H1 (cell line): ENCODE data around the gene TGFB3. TPM values are rescaled to one million over a fixed set of nuclear protein-coding genes. Genes with fewer than 3 reads are reported as not detected.

Experiments
- CTCF ChIA-PET: fragments of 300-600 bp; sonication (Branson Sonifier 250); formaldehyde crosslinking; loops from one replicate; lab custom pipeline; 2021; ENCODE audit not compliant: partially characterized antibody; lab: Charles Lee
- POLR2A ChIA-PET: fragments of 300-600 bp; sonication (Branson Sonifier 250); formaldehyde crosslinking; loops from one replicate; lab custom pipeline; 2021; ENCODE audit warnings: inconsistent platforms; ENCODE audit not compliant: partially characterized antibody; lab: Charles Lee
- DNase-seq, 2 experiments: peaks; one replicate each; pipeline versions ENCODE4 v3.0.0 to v3.0.0-alpha.2; 2010 to 2022; ENCODE audit warnings: low spot score in 2 of 2, low read depth in 1 of 2, mixed read lengths in 1 of 2
- FAIRE-seq: peaks from 2 replicates; lab custom pipeline; 2011; peaks lifted over from hg19 to GRCh38; lab: Jason Lieb, UNC
- H2AFZ ChIP-seq: 2 replicates; pipeline ENCODE4 v1.8.1; 2012; ENCODE audit warnings: low read length, inconsistent platforms
- H2AK5ac ChIP-seq: 2 replicates; pipeline ENCODE4 v1.6.1; 2013; ENCODE audit warnings: low read depth, low read length
- H2BK120ac ChIP-seq: replicated peaks from 2 replicates; pipeline ENCODE3; 2013; ENCODE audit warnings: low read depth, low read length, inconsistent platforms
- H2BK12ac ChIP-seq: 2 replicates; pipeline ENCODE4 v1.6.1; 2013; ENCODE audit warnings: low read depth, low read length
- H2BK15ac ChIP-seq: 2 replicates; pipeline ENCODE4 v1.6.1; 2013; ENCODE audit warnings: low read length
- H2BK20ac ChIP-seq: 2 replicates; pipeline ENCODE4 v1.6.1; 2013; ENCODE audit warnings: low read length
- H2BK5ac ChIP-seq: 2 replicates; pipeline ENCODE4 v1.6.1; 2013; ENCODE audit warnings: low read depth, low read length
- H3K14ac ChIP-seq: 2 replicates; pipeline ENCODE4 v1.6.1; 2013; ENCODE audit warnings: inconsistent platforms; ENCODE audit not compliant: insufficient read length
- H3K18ac ChIP-seq: 2 replicates; pipeline ENCODE4 v1.6.1; 2013; ENCODE audit warnings: low read length; ENCODE audit errors: extremely low read depth
- H3K23ac ChIP-seq: 2 replicates; pipeline ENCODE4 v1.6.1; 2013; ENCODE audit warnings: inconsistent platforms; ENCODE audit not compliant: insufficient read length
- H3K23me2 ChIP-seq: 2 replicates; pipeline ENCODE4 v1.6.1; 2013; ENCODE audit warnings: low read depth, low read length
- H3K27ac ChIP-seq: 2 replicates; pipeline ENCODE4 v1.6.1; 2011; ENCODE audit warnings: low read depth, low read length, inconsistent platforms
- H3K27me3 ChIP-seq, 4 experiments: replicated peaks in 1 of 4; 1 replicate in 1 of 4; 2 replicates in 3 of 4; pipeline versions ENCODE4 v1.6.1 to v1.8.1; 2011 to 2013; ENCODE audit warnings: low read length in 3 of 4, mild to moderate bottlenecking in 3 of 4, inconsistent platforms in 2 of 4, mixed read lengths in 2 of 4, moderate library complexity in 1 of 4; ENCODE audit not compliant: control insufficient read depth in 3 of 4, insufficient read depth in 3 of 4; ENCODE audit errors: extremely low read depth in 1 of 4
- H3K36me3 ChIP-seq, 4 experiments: 2 replicates each; pipeline versions ENCODE4 v1.6.1 to v1.8.1; 2011 to 2013; ENCODE audit warnings: mild to moderate bottlenecking in 4 of 4, low read length in 3 of 4, moderate library complexity in 2 of 4, control low read depth in 1 of 4, inconsistent platforms in 1 of 4; ENCODE audit not compliant: insufficient read depth in 4 of 4, control insufficient read depth in 2 of 4
- H3K4ac ChIP-seq: replicated peaks from 2 replicates; pipeline ENCODE3; 2013; ENCODE audit warnings: low read length, low read depth, mixed read lengths, inconsistent platforms; ENCODE audit not compliant: insufficient read length
- H3K4me1 ChIP-seq, 4 experiments: replicated peaks in 1 of 4; 1 replicate in 1 of 4; 2 replicates in 3 of 4; pipeline versions ENCODE4 v1.6.1 to v1.8.1; 2011 to 2013; ENCODE audit warnings: low read length in 3 of 4, inconsistent platforms in 2 of 4, mixed read lengths in 1 of 4; ENCODE audit not compliant: insufficient read depth in 4 of 4, control insufficient read depth in 3 of 4
- H3K4me2 ChIP-seq, 2 experiments: 2 replicates each; pipeline versions ENCODE4 v1.6.1 to v1.8.1; 2011 to 2013; ENCODE audit warnings: low read depth in 2 of 2, low read length in 2 of 2, control low read depth in 1 of 2, inconsistent platforms in 1 of 2, mild to moderate bottlenecking in 1 of 2; ENCODE audit not compliant: insufficient read depth in 1 of 2
- H3K4me3 ChIP-seq, 4 experiments: fragments of 200-600, 300-600 bp in 1 of 4; sonication (generic), shearing (Covaris generic), sonication (Bioruptor Twin) in 1 of 4; 2 replicates each; pipeline versions ENCODE4 v1.5.1 to v1.8.1; 2011 to 2016; ENCODE audit warnings: low read length in 4 of 4, low read depth in 3 of 4, control low read depth in 2 of 4, inconsistent platforms in 2 of 4, mild to moderate bottlenecking in 2 of 4, mixed read lengths in 1 of 4, moderate library complexity in 1 of 4; ENCODE audit not compliant: insufficient read depth in 2 of 4; ENCODE audit errors: extremely low read depth in 1 of 4
- H3K56ac ChIP-seq: replicated peaks from 2 replicates; pipeline ENCODE3; 2013; ENCODE audit warnings: low read depth, mild to moderate bottlenecking, mixed read lengths, low read length, inconsistent platforms; ENCODE audit not compliant: insufficient read length
- H3K79me1 ChIP-seq: 2 replicates; pipeline ENCODE4 v1.6.1; 2013; ENCODE audit warnings: low read depth, low read length, control low read depth
- H3K79me2 ChIP-seq, 2 experiments: 2 replicates each; pipeline versions ENCODE4 v1.6.1 to v1.8.1; 2012 to 2013; ENCODE audit warnings: low read length in 2 of 2, mild to moderate bottlenecking in 2 of 2, inconsistent platforms in 1 of 2; ENCODE audit not compliant: insufficient read depth in 2 of 2, control insufficient read depth in 1 of 2
- H3K9ac ChIP-seq, 4 experiments: replicated peaks in 1 of 4; 1 replicate in 1 of 4; 2 replicates in 3 of 4; pipeline versions ENCODE4 v1.6.1 to v1.8.1; 2011 to 2013; ENCODE audit warnings: low read depth in 3 of 4, low read length in 3 of 4, control low read depth in 2 of 4, mild to moderate bottlenecking in 2 of 4, moderate library complexity in 2 of 4, inconsistent platforms in 1 of 4; ENCODE audit errors: extremely low read depth in 1 of 4
- H3K9me3 ChIP-seq, 2 experiments: 2 replicates each; pipeline versions ENCODE4 v1.6.1 to v1.8.1; 2012 to 2013; ENCODE audit warnings: mild to moderate bottlenecking in 2 of 2, moderate library complexity in 2 of 2, control low read depth in 1 of 2, inconsistent platforms in 1 of 2, low read depth in 1 of 2, low read length in 1 of 2, mixed read lengths in 1 of 2; ENCODE audit not compliant: insufficient read depth in 2 of 2
- H4K20me1 ChIP-seq, 2 experiments: replicated peaks in 1 of 2; 2 replicates each; pipeline versions ENCODE3 to v1.8.1; 2011 to 2013; ENCODE audit warnings: inconsistent platforms in 2 of 2, low read length in 2 of 2, mild to moderate bottlenecking in 1 of 2; ENCODE audit not compliant: insufficient read depth in 2 of 2, control insufficient read depth in 1 of 2
- H4K5ac ChIP-seq: 2 replicates; pipeline ENCODE4 v1.6.1; 2013; ENCODE audit warnings: low read length, low read depth, mixed read lengths, inconsistent platforms; ENCODE audit not compliant: insufficient read length
- H4K8ac ChIP-seq: 2 replicates; pipeline ENCODE4 v1.8.0; 2013; ENCODE audit warnings: mild to moderate bottlenecking, moderate library complexity, low read length, inconsistent platforms; ENCODE audit not compliant: insufficient read depth; ENCODE audit errors: extremely low read depth
- H4K91ac ChIP-seq: replicated peaks from 2 replicates; pipeline ENCODE3; 2013; ENCODE audit warnings: low read length, mixed read lengths, inconsistent platforms; ENCODE audit not compliant: insufficient read length
- CBX5 ChIP-seq: fragments of 300-800, 300-1000 bp; sonication (generic); IDR thresholded peaks from 2 replicates; pipeline ENCODE4 v1.7.1; 2016; ENCODE audit warnings: antibody characterized with exemption, low read length, low read depth
- CHD1 ChIP-seq: IDR thresholded peaks from 2 replicates; pipeline ENCODE4 v1.6.1; 2012; ENCODE audit warnings: low read depth, low read length, improper control_type of control experiment
- EP300 ChIP-seq, 2 experiments: IDR thresholded peaks; 1 replicate in 1 of 2; 2 replicates in 1 of 2; pipeline ENCODE4 v1.6.1; 2011 to 2012; ENCODE audit warnings: low read depth in 2 of 2, low read length in 2 of 2, mild to moderate bottlenecking in 2 of 2, borderline replicate concordance in 1 of 2, inconsistent platforms in 1 of 2, moderate library complexity in 1 of 2
- HDAC2 ChIP-seq, 2 experiments: fragments of 300-600 bp in 1 of 2; sonication (generic) in 1 of 2; IDR thresholded peaks; 2 replicates each; pipeline ENCODE4 v1.6.1; 2011 to 2012; ENCODE audit warnings: low read depth in 2 of 2, low read length in 2 of 2, mild to moderate bottlenecking in 2 of 2, moderate library complexity in 2 of 2, borderline replicate concordance in 1 of 2, inconsistent platforms in 1 of 2
- JUND ChIP-seq: IDR thresholded peaks from 2 replicates; pipeline ENCODE4 v1.6.1; 2011; ENCODE audit warnings: mild to moderate bottlenecking, improper control_type of control experiment, low read length
- NANOG ChIP-seq: IDR thresholded peaks from 2 replicates; pipeline ENCODE4 v1.6.1; 2011; ENCODE audit warnings: low read length, low read depth, mild to moderate bottlenecking, inconsistent platforms; ENCODE audit not compliant: insufficient read depth, poor library complexity, severe bottlenecking
- POLR2A ChIP-seq, 2 experiments: IDR thresholded peaks; 1 replicate in 1 of 2; 2 replicates in 1 of 2; pipeline ENCODE4 v1.6.1; 2011; ENCODE audit warnings: low read depth in 2 of 2, low read length in 2 of 2, mild to moderate bottlenecking in 2 of 2; ENCODE audit errors: control extremely low read depth in 1 of 2
- SAP30 ChIP-seq: fragments of 300-600 bp; sonication (generic); IDR thresholded peaks from 2 replicates; pipeline ENCODE4 v1.7.1; 2012; ENCODE audit warnings: low read length, moderate library complexity, mild to moderate bottlenecking, inconsistent platforms; ENCODE audit not compliant: insufficient read depth, insufficient replicate concordance
- SIRT6 ChIP-seq: IDR thresholded peaks from one replicate; pipeline ENCODE4 v1.7.1; 2012; ENCODE audit warnings: low read length, inconsistent platforms
- SRF ChIP-seq: IDR thresholded peaks from 2 replicates; pipeline ENCODE4 v1.6.1; 2011; ENCODE audit warnings: mild to moderate bottlenecking, low read depth, low read length, moderate library complexity
- TAF7 ChIP-seq: optimal IDR thresholded peaks from 2 replicates; pipeline ENCODE3; 2011; ENCODE audit warnings: low read depth, mild to moderate bottlenecking, inconsistent platforms, low read length, moderate library complexity, borderline replicate concordance
- WGBS, 2 experiments: shearing (Covaris generic) in 1 of 2; methylation state at CpG; one replicate each; pipeline versions ENCODE4 v1.1.6 to v1.1.7; 2013 to 2015; ENCODE audit warnings: low lambda C conversion rate in 2 of 2, mixed read lengths in 2 of 2, inconsistent platforms in 1 of 2, low coverage in 1 of 2, missing lambda C conversion rate in 1 of 2; ENCODE audit not compliant: insufficient replicate concordance in 2 of 2, insufficient coverage in 1 of 2, insufficient read length in 1 of 2; ENCODE audit errors: extremely low coverage in 1 of 2, missing lambda C conversion rate in 1 of 2; 5-methylcytosine and 5-hydroxymethylcytosine counted together
- polyA plus RNA-seq, 7 experiments: library from polyadenylated mRNA; depleted of rRNA in 3 of 7; stranded (reverse) in 5 of 7; unstranded in 2 of 7; fragments of >200 nt in 5 of 7; fragments of 200-250 nt in 2 of 7; gene quantifications; 1 replicate in 5 of 7; 2 replicates in 1 of 7; 4 replicates in 1 of 7; pipeline versions ENCODE4 v1.2.1 to v1.2.3, GENCODE V29; 2011 to 2013; ENCODE audit warnings: missing spikeins in 2 of 7, mixed read lengths in 2 of 7
- total RNA-seq: library from RNA; stranded (reverse); fragmentation: NEBNext Ultra II Directional; extraction: Animal tissue kit (Norgen Biotek cat#: 25700); gene quantifications from 2 replicates; pipeline ENCODE4 v1.2.1, GENCODE V29; 2021

The TGFB3 gene
- total and polyA plus RNA-seq, 2 of the 8 experiments (the other 6 are each of a cell fraction or from before 2014, with no cell fraction given) = 0.65 to 0.86 TPM

DNA sequence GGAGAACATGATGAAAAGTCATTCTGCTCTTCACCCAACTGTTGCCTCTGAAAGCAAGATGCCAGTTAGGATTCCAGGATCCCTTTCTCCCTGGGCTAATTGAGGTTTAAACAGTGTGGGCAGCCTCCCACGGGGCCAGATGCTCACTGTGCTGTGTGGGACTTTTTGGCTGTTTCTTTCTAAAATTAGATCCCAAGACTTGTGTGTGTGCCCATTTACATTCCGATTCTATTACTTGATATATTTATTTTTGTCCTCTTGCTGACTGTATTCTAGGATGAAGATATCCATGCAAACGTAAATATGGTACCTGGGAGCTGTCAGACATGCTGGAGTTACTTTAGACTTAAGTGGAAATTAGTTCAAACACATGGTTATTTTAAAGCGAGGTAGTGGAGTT, 10.0 kb upstream of the TGFB3 start:
- no peak overlapping the region for H3K18ac ChIP-seq
- no peak overlapping the region for H2AFZ ChIP-seq
- H3K23me2 ChIP-seq = no peaks in the 10 kb centered on the region
- no peak overlapping the region for H4K5ac ChIP-seq
- H3K14ac ChIP-seq = no peak overlapping the region
- H4K20me1 ChIP-seq = no peaks in the 10 kb centered on the region
- no peaks in the 10 kb centered on the region for H3K9me3 ChIP-seq
- H2BK120ac ChIP-seq = no peak overlapping the region
- no peaks in the 10 kb centered on the region for H3K27me3 ChIP-seq
- no peaks in the 10 kb centered on the region for H3K79me1 ChIP-seq
- no peak overlapping the region for H3K23ac ChIP-seq
- no peak overlapping the region for H3K56ac ChIP-seq
- no peak overlapping the region for H2BK20ac ChIP-seq
- no peak for TF ChIP-seq CBX5
- TF ChIP-seq SAP30 = no peak
- no peak for TF ChIP-seq SRF
- no peak for TF ChIP-seq HDAC2 (IDR thresholded peaks at IDR 0.05; ENCODE audit: borderline replicate concordance in 1 of 2, low read depth in 2 of 2, low read length in 2 of 2)
- TF ChIP-seq JUND = no peak
- no peak for TF ChIP-seq SIRT6
- no peak for TF ChIP-seq NANOG
- no peak for TF ChIP-seq POLR2A (IDR thresholded peaks at IDR 0.05; ENCODE audit: control extremely low read depth in 1 of 2, low read depth in 2 of 2, low read length in 2 of 2)
- no peak for TF ChIP-seq EP300 (IDR thresholded peaks at IDR 0.05; ENCODE audit: borderline replicate concordance in 1 of 2, low read depth in 2 of 2, low read length in 2 of 2)
- no peak for TF ChIP-seq TAF7
- no peak for TF ChIP-seq CHD1
- DNase-seq (no peak), FAIRE-seq (no peak)
- H3K4ac ChIP-seq = no peak overlapping the region
- no peak overlapping the region for H4K91ac ChIP-seq
- POLR2A ChIA-PET = no interaction called here
- H2BK12ac ChIP-seq = no peak overlapping the region
- H3K36me3 ChIP-seq = peaks cover 0 to 5% (median 2%) of the 10 kb centered on the region in 4 experiments; a peak in 5 of 8 replicates
- H2AK5ac ChIP-seq = no peak overlapping the region
- H2BK5ac ChIP-seq = no peak overlapping the region
- H3K27ac ChIP-seq = no peak overlapping the region
- H3K4me2 ChIP-seq = no peak overlapping the region
- H3K9ac ChIP-seq = no peak overlapping the region
- H3K79me2 ChIP-seq = no peaks in the 10 kb centered on the region
- H4K8ac ChIP-seq = no peak overlapping the region
- H3K4me1 ChIP-seq = no peaks in the 10 kb centered on the region
- CTCF ChIA-PET = interaction anchor here (0.5 kb wide), 1 partner anchor 949 kb away, joined by 3 read pairs; no protein-coding TSS in a partner anchor
- H3K4me3 ChIP-seq = no peak overlapping the region
- H2BK15ac ChIP-seq = no peak overlapping the region
- WGBS, 2 experiments = 82% methylated on average over 4 of the region's 4 CpGs; no CpG with 5 or more reads in 1 of the 2 experiments
